ENCODE data around the gene SAE1. TPM values are rescaled to one million over a fixed set of nuclear protein-coding genes. Genes with fewer than 3 reads are reported as not detected.
A peak's percentile ranks its signal among the peaks of the same experiment; 100 is the strongest.

SAE1 gene
- total and polyA plus RNA-seq, 2 experiments from 2014 or later: 143 to 177 TPM

DNA sequence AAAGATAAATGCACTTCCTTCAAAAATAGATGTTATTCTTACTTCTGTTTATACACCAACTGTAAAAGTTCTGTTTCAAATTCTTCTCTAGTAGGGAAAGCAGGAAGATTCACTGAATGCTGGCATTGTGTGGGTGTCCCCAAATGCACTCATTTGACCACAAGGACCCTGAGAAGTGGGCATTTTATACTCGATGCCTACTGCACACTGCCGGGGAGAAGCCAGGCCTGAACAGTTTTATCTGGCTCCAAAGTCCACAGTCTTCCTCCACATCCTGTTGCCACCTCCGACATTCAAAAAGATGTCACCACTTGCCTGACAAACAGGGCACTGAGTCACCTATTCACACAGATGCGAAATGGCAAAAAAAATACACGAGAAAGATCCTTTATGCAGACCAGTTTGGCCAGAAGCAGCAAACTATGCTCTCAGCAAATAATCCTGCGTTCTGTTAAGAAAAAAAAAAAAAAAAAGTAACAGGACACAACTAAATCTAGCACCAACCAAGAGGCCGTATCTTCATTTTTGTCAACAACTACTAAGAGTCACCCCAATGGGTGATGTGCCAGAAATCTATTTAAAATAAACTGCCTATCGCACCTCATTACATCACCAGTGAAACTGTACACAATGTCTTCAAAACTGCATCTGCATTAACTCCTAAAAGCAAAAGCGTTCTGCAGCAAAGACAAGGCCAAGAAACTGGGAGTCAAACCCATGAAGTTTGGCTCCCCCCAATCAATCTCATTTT is 23.3 kb upstream of the SAE1 start:
- TF ChIP-seq EZH2phosphoT487 (IDR thresholded peaks at IDR 0.05; ENCODE audit: insufficient read depth, low read depth): no peak
- TF ChIP-seq EZH2 (IDR thresholded peaks at IDR 0.05; ENCODE audit: insufficient read depth, poor library complexity, severe bottlenecking): no peak
- Histone ChIP-seq H3F3A (ENCODE audit: insufficient read depth) (peaks cover 67% of the 10 kb centered on the region), H3K9me3 (ENCODE audit: low read depth) (no peaks in the 10 kb centered on the region), H2AFZ (0 out of 2 replicates have a peak overlapping the region, but pooled peaks have one; percentile 1), H3K79me2 (ENCODE audit: insufficient read depth) (peaks cover 79% of the 10 kb centered on the region), H3K36me3 (ENCODE audit: low read depth) (no peaks in the 10 kb centered on the region), H3K27ac (peak overlapping the region; percentile 96), H4K20me1 (ENCODE audit: insufficient read depth) (no peaks in the 10 kb centered on the region), H3K27me3 (replicated peaks; ENCODE audit: insufficient read depth) (no peaks in the 10 kb centered on the region), H3K9me2 (ENCODE audit: insufficient read depth) (no peaks in the 10 kb centered on the region), H3K4me3 (peak overlapping the region; percentile 78), H3K4me1 (ENCODE audit: insufficient read depth) (peaks cover 52% of the 10 kb centered on the region), H3K4me2 (ENCODE audit: unreplicated experiment) (peak overlapping the region; percentile 99), H3K9ac (peak overlapping the region; percentile 98)
- peak; percentile 70 for DNase-seq
- in situ Hi-C loops (cut with MboI): no loop called here
- 13 to 15% methylated on average over 9 of the region's 9 CpGs for WGBS, 2 experiments (ENCODE audit: low coverage in 1 of 2, low lambda C conversion rate in 2 of 2, missing lambda C conversion rate in 2 of 2)

DNA sequence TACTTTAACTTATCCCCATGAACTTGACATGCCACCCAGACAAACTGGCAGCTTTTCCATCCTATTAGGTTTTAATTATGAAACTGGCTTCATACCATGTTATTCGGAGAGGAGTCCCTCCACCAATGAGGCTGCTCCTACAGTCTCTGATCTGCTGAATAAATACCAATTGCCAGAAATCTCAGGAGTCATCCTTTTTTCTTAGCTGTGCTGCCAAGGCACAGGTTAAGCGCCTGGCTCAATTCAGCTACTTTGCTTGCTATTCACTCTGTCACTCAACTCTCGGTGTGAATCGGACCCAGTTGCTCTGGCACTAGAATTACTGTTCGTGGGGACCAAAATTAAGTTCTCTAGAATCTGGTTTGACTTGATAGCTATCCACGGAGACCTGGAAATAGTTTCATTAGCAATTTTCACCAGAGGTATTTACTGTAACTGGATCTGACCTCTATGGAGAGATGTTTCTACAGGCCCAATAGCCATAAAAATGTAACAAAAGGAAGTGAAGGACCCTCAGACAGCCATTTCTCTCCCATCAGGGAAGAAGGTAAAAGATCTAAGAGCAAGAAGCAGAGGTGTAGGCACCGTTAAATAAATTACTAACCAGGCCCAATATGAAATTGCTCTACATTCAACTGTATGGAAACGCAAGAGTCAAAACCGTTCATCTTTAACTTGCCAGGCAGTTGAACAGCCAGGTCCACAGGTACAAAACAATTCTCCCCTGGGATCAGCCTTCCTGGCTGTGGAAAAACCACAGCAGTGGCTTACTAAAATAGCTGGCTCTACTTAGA is 22.5 kb upstream of the SAE1 start:
- no peak overlapping the region for H2AFZ ChIP-seq
- peaks cover 71% of the 10 kb centered on the region for H3K79me2 ChIP-seq (ENCODE audit: insufficient read depth)
- peak overlapping the region; percentile 98 for H3K9ac ChIP-seq
- TF ChIP-seq EZH2 (IDR thresholded peaks at IDR 0.05; ENCODE audit: insufficient read depth, poor library complexity, severe bottlenecking) (no peak), EZH2phosphoT487 (IDR thresholded peaks at IDR 0.05; ENCODE audit: insufficient read depth, low read depth) (no peak)
- H3K27ac ChIP-seq: peak overlapping the region; percentile 96
- H3K27me3 ChIP-seq (replicated peaks; ENCODE audit: insufficient read depth): no peaks in the 10 kb centered on the region
- peaks cover 64% of the 10 kb centered on the region for H3F3A ChIP-seq (ENCODE audit: insufficient read depth)
- H3K4me3 ChIP-seq: peak overlapping the region; percentile 78
- WGBS, 2 experiments (ENCODE audit: low coverage in 1 of 2, low lambda C conversion rate in 2 of 2, missing lambda C conversion rate in 2 of 2): 60 to 63% methylated on average over 9 of the region's 9 CpGs
- in situ Hi-C loops (cut with MboI): no loop called here
- peak; percentile 55 for DNase-seq
- H4K20me1 ChIP-seq (ENCODE audit: insufficient read depth): no peaks in the 10 kb centered on the region
- no peaks in the 10 kb centered on the region for H3K9me2 ChIP-seq (ENCODE audit: insufficient read depth)
- H3K9me3 ChIP-seq (ENCODE audit: low read depth): no peaks in the 10 kb centered on the region
- H3K36me3 ChIP-seq (ENCODE audit: low read depth): no peaks in the 10 kb centered on the region
- H3K4me1 ChIP-seq (ENCODE audit: insufficient read depth): peaks cover 44% of the 10 kb centered on the region
- peak overlapping the region; percentile 99 for H3K4me2 ChIP-seq (ENCODE audit: unreplicated experiment)

DNA sequence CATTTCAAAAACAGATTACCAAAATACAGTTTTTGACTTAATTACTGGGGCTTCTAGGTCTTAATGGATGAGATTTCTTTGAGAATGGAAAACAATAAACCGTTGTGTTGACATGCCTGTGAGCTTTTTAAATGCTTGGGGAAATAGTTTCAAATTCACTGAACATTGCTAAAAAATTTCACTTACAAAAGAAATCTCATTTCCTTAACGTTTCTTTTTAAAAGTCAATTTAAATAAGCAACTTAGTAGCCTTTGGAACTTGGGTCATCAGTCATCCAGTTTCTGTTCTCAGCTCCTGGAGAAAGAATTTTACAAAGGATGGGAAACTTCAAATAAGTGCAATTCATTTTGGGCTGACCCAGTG is 21.5 kb upstream of the SAE1 start:
- H3K9me2 ChIP-seq (ENCODE audit: insufficient read depth): no peaks in the 10 kb centered on the region
- no peak overlapping the region for H2AFZ ChIP-seq
- no peaks in the 10 kb centered on the region for H3K36me3 ChIP-seq (ENCODE audit: low read depth)
- WGBS, 2 experiments (ENCODE audit: low coverage in 1 of 2, low lambda C conversion rate in 2 of 2, missing lambda C conversion rate in 2 of 2): 18 to 24% methylated on average over 2 of the region's 2 CpGs
- no peaks in the 10 kb centered on the region for H3K27me3 ChIP-seq (replicated peaks; ENCODE audit: insufficient read depth)
- H3K4me1 ChIP-seq (ENCODE audit: insufficient read depth): peaks cover 42% of the 10 kb centered on the region
- peak overlapping the region; percentile 99 for H3K4me2 ChIP-seq (ENCODE audit: unreplicated experiment)
- peak overlapping the region; percentile 98 for H3K9ac ChIP-seq
- peak overlapping the region; percentile 78 for H3K4me3 ChIP-seq
- DNase-seq: no peak
- no peaks in the 10 kb centered on the region for H4K20me1 ChIP-seq (ENCODE audit: insufficient read depth)
- peaks cover 61% of the 10 kb centered on the region for H3K79me2 ChIP-seq (ENCODE audit: insufficient read depth)
- in situ Hi-C loops (cut with MboI): no loop called here
- TF ChIP-seq EZH2phosphoT487 (IDR thresholded peaks at IDR 0.05; ENCODE audit: insufficient read depth, low read depth): no peak
- no peak for TF ChIP-seq EZH2 (IDR thresholded peaks at IDR 0.05; ENCODE audit: insufficient read depth, poor library complexity, severe bottlenecking)
- H3F3A ChIP-seq (ENCODE audit: insufficient read depth): peaks cover 68% of the 10 kb centered on the region
- H3K27ac ChIP-seq: peak overlapping the region; percentile 96
- H3K9me3 ChIP-seq (ENCODE audit: low read depth): no peaks in the 10 kb centered on the region

DNA sequence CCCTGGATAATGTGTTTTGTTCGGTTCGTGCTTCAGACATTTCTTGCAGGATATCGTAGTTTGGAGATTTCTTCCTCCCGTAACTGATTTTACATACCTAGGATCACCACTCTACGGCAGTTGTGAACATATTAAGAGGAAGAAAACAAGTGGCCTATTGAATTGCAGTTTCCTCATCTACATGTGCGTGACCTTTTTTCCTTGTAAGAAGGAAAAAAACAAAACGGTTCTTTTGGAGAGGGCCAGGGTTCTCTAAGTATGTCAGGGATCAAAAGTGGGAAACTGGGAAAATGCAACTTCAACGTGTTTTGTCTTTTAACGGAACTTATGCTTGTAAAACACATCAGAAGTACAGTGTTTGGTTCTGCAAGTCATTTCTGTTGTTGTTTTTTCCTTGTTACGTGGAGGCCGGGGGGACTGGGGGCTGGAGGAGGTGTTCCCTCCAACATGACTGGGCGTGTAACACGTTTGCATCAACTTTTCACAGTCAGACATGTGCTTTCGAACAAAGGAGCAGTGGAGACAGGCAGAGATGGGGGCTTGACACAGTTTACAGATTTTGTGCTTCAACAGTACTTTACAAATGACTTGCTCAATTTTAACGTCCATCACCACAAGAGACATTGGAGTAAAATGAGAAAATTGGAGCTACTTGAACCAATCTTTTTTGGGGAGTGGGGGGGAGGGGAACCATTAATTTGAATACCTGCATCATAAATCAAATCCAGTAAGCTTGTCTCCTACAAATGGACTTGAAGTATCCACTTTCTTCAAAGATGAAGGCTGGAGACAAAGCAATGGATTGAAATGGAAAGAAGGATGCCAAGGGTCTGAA is 20.9 kb upstream of the SAE1 start:
- Histone ChIP-seq H3K9ac (peak overlapping the region; percentile 98), H3K27me3 (replicated peaks; ENCODE audit: insufficient read depth) (no peaks in the 10 kb centered on the region), H3K4me2 (ENCODE audit: unreplicated experiment) (peak overlapping the region; percentile 99), H3K36me3 (ENCODE audit: low read depth) (no peaks in the 10 kb centered on the region), H3K4me1 (ENCODE audit: insufficient read depth) (peaks cover 42% of the 10 kb centered on the region), H4K20me1 (ENCODE audit: insufficient read depth) (no peaks in the 10 kb centered on the region), H3K9me3 (ENCODE audit: low read depth) (no peaks in the 10 kb centered on the region), H3F3A (ENCODE audit: insufficient read depth) (peaks cover 69% of the 10 kb centered on the region), H3K4me3 (peak overlapping the region; percentile 78), H3K79me2 (ENCODE audit: insufficient read depth) (peaks cover 55% of the 10 kb centered on the region), H3K9me2 (ENCODE audit: insufficient read depth) (no peaks in the 10 kb centered on the region), H3K27ac (peak overlapping the region; percentile 96), H2AFZ (no peak overlapping the region)
- in situ Hi-C loops (cut with MboI): no loop called here
- TF ChIP-seq EZH2 (IDR thresholded peaks at IDR 0.05; ENCODE audit: insufficient read depth, poor library complexity, severe bottlenecking) (no peak), EZH2phosphoT487 (IDR thresholded peaks at IDR 0.05; ENCODE audit: insufficient read depth, low read depth) (no peak)
- peak; percentile 60 for DNase-seq
- 8 to 9% methylated on average over 15 of the region's 15 CpGs for WGBS, 2 experiments (ENCODE audit: low coverage in 1 of 2, low lambda C conversion rate in 2 of 2, missing lambda C conversion rate in 2 of 2)
